Measurements from ENCODE around the gene OTUD7B. TPM values are rescaled to one million over a fixed set of nuclear protein-coding genes. Genes with fewer than 3 reads are reported as not detected.

The OTUD7B gene
- total RNA-seq, 1 experiment from 2014 or later, result 23.5 TPM

DNA sequence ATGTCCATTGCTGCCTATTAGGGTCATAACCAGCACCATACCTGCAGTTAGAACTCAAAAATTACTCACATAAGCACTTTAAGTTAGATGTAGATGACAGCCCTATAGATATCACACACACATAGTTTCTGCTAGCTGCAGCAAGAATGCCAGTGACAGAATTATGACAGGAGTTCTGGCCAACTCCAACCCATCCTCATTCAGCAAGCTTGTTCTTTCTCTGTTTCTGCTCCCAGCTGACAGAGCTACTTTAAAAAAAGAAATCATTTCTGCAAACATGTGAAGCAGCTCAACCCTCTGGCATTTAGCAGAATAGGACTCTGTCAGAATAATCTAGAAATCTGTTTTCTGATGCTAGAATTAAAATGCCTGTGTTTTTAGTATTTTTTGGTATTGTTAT, 23.8 kb upstream of the OTUD7B start:
- no peak overlapping the region for H2AFZ ChIP-seq (ENCODE audit: low read length)
- TF ChIP-seq, protein P1, sequence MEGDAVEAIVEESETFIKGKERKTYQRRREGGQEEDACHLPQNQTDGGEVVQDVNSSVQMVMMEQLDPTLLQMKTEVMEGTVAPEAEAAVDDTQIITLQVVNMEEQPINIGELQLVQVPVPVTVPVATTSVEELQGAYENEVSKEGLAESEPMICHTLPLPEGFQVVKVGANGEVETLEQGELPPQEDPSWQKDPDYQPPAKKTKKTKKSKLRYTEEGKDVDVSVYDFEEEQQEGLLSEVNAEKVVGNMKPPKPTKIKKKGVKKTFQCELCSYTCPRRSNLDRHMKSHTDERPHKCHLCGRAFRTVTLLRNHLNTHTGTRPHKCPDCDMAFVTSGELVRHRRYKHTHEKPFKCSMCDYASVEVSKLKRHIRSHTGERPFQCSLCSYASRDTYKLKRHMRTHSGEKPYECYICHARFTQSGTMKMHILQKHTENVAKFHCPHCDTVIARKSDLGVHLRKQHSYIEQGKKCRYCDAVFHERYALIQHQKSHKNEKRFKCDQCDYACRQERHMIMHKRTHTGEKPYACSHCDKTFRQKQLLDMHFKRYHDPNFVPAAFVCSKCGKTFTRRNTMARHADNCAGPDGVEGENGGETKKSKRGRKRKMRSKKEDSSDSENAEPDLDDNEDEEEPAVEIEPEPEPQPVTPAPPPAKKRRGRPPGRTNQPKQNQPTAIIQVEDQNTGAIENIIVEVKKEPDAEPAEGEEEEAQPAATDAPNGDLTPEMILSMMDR (conservative IDR thresholded peaks at IDR 0.05), result no peak
- H3K4me2 ChIP-seq (ENCODE audit: insufficient read depth, insufficient read length, low read length), result no peak overlapping the region
- H4K5ac ChIP-seq (ENCODE audit: insufficient read length, low read depth, low read length), result no peak overlapping the region
- no peak overlapping the region for H3K27ac ChIP-seq (ENCODE audit: insufficient read length, low read depth, low read length)
- no peaks in the 10 kb centered on the region for H3K79me1 ChIP-seq (ENCODE audit: insufficient read depth, low read depth, low read length, poor library complexity, severe bottlenecking)
- H2BK5ac ChIP-seq (ENCODE audit: insufficient read length, low read length), result no peak overlapping the region
- H3K4me1 Mint-ChIP-seq, result no peaks in the 10 kb centered on the region
- H2AK5ac ChIP-seq (ENCODE audit: insufficient read length, low read length), result no peak overlapping the region
- no peak overlapping the region for H3K4me3 Mint-ChIP-seq
- H4K20me1 ChIP-seq (ENCODE audit: control insufficient read depth, insufficient read depth, insufficient read length), result no peaks in the 10 kb centered on the region
- H3K56ac ChIP-seq (ENCODE audit: insufficient read length, low read depth, low read length), result no peak overlapping the region
- H3K23me2 ChIP-seq (ENCODE audit: insufficient read length, low read depth, low read length, poor library complexity, severe bottlenecking), result no peaks in the 10 kb centered on the region
- no peak overlapping the region for H4K8ac ChIP-seq (replicated peaks; ENCODE audit: insufficient read length, low read depth, low read length)
- no peak overlapping the region for H3K18ac ChIP-seq (ENCODE audit: insufficient read length, low read depth, low read length)
- H3K9me3 ChIP-seq (ENCODE audit: control insufficient read depth, low read depth, low read length), result no peaks in the 10 kb centered on the region
- H3K79me2 ChIP-seq (ENCODE audit: insufficient read depth, low read length), result no peaks in the 10 kb centered on the region
- H4K91ac ChIP-seq (ENCODE audit: insufficient read length, low read depth, low read length), result no peak overlapping the region
- no peak overlapping the region for H3T11ph ChIP-seq (ENCODE audit: low read length)
- DNase-seq, result no peak
- H3K9ac ChIP-seq (ENCODE audit: extremely low read depth, insufficient read length, low read length), result no peak overlapping the region
- no peak overlapping the region for H2BK12ac ChIP-seq (ENCODE audit: insufficient read length, low read depth, low read length)
- no peaks in the 10 kb centered on the region for H3K27me3 ChIP-seq (ENCODE audit: insufficient read depth, low read length)
- H3K9me3 Mint-ChIP-seq, result no peaks in the 10 kb centered on the region
- H3K23ac ChIP-seq (ENCODE audit: insufficient read length, low read depth, low read length), result no peak overlapping the region
- no peak overlapping the region for H2BK120ac ChIP-seq (ENCODE audit: low read depth, low read length, poor library complexity, severe bottlenecking)
- H2BK20ac ChIP-seq (ENCODE audit: low read depth, low read length, poor library complexity, severe bottlenecking), result no peak overlapping the region
- no peak overlapping the region for H3K14ac ChIP-seq (ENCODE audit: insufficient read depth, low read length)
- no peak overlapping the region for H3K4ac ChIP-seq (ENCODE audit: low read depth, low read length)
- H3K36me3 Mint-ChIP-seq (ENCODE audit: insufficient read depth in 1 of 3, low read depth in 3 of 3), result no peaks in the 10 kb centered on the region
- no peak overlapping the region for H3K27ac Mint-ChIP-seq
- H3K27me3 Mint-ChIP-seq (ENCODE audit: low read depth), result no peaks in the 10 kb centered on the region
- no peak overlapping the region for H2BK15ac ChIP-seq (ENCODE audit: low read depth, low read length)
- no peaks in the 10 kb centered on the region for H3K4me1 ChIP-seq (ENCODE audit: insufficient read depth, low read length)
